GM21515 (cell line): ENCODE measurements around the gene EXOC3.
A peak's percentile ranks its signal among the peaks of the same experiment; 100 is the strongest.
"Not testable (repeated sequence)": the region's sequence is repeated elsewhere in the genome, so short reads cannot be mapped to it uniquely, and the experiment has no call there.

Experiments used
- ATAC-seq: cut with Tn5 transposase; IDR thresholded peaks from one replicate; pipeline ENCODE4 v1.9.1; 2021; ENCODE audit not compliant: unreplicated experiment

Gene EXOC3

GRCh38 chr5:472076-472655 is 29.2 kb downstream of the EXOC3 start:
- peak; percentile 25 for ATAC-seq

- ATAC-seq = peak; percentile 69
These were observed 29.9 kb downstream of the EXOC3 start for GRCh38 chr5:472656-473550.

GRCh38 chr5:473551-474192 is 30.7 kb downstream of the EXOC3 start:
- peak; percentile 0 for ATAC-seq

GRCh38 chr5:474232-474839 is 31.4 kb downstream of the EXOC3 start:
- ATAC-seq = not testable (repeated sequence)

- ATAC-seq = no peak
These were observed 32.1 kb downstream of the EXOC3 start for GRCh38 chr5:474840-475661.

- ATAC-seq = no peak
These were observed 32.7 kb downstream of the EXOC3 start for GRCh38 chr5:475704-476101.

GRCh38 chr5:476102-476813 is 33.3 kb downstream of the EXOC3 start:
- no peak for ATAC-seq

- no peak for ATAC-seq
These were observed 33.8 kb downstream of the EXOC3 start for GRCh38 chr5:476814-477175.

- ATAC-seq = no peak
These were observed 34.3 kb downstream of the EXOC3 start for GRCh38 chr5:477247-477646.

GRCh38 chr5:477871-478270 is 34.9 kb downstream of the EXOC3 start:
- no peak for ATAC-seq

GRCh38 chr5:478369-478981 is 35.5 kb downstream of the EXOC3 start:
- ATAC-seq = no peak

- ATAC-seq = no peak
These were observed 36.1 kb downstream of the EXOC3 start for GRCh38 chr5:478982-479535.

- no peak for ATAC-seq
These were observed 36.8 kb downstream of the EXOC3 start for GRCh38 chr5:479566-480319.

GRCh38 chr5:481347-481746 is 38.4 kb downstream of the EXOC3 start:
- no peak for ATAC-seq

GRCh38 chr5:482021-482420 is 39.0 kb downstream of the EXOC3 start:
- ATAC-seq = no peak

GRCh38 chr5:482506-482905 is 39.5 kb downstream of the EXOC3 start:
- no peak for ATAC-seq

- ATAC-seq = no peak
These were observed 40.0 kb downstream of the EXOC3 start for GRCh38 chr5:483011-483410.

- no peak for ATAC-seq
These were observed 40.6 kb downstream of the EXOC3 start for GRCh38 chr5:483434-484140.
